ENCODE data around the gene TARS3.

TARS3 gene

DNA sequence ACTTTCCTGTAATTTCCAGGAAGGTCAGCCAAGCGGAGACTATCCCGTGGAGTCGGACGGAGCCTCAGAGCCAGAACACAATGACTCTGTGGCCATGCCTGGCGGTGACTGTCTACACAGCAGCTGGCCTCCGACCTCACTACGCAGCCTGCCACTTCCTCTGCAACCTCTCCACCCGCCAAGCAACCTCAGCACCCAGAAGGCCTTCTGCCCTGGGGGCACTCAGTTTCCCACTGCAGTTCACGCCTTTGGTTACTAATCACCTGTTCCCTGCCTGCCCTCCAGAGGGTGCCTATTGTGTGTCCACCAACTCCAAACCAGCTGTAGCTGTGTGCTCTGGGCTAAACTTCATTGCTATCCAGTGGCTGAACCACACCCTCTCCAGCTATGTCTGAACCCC, 116.1 kb downstream of the TARS3 start:
- Histone ChIP-seq H3K4me1 (ENCODE audit: control insufficient read depth, insufficient read depth, low read length) (no peaks in the 10 kb centered on the region), H3K9me3 (ENCODE audit: control insufficient read depth, insufficient read depth, low read length) (no peaks in the 10 kb centered on the region), H3K27me3 (ENCODE audit: control insufficient read depth, insufficient read depth, low read length) (no peaks in the 10 kb centered on the region), H3K36me3 (ENCODE audit: control insufficient read depth, insufficient read depth, low read length) (no peaks in the 10 kb centered on the region), H3K27ac (ENCODE audit: low read length) (no peak overlapping the region), H3K4me3 (ENCODE audit: low read length) (no peak overlapping the region)
- no peak for DNase-seq (ENCODE audit: low read depth, low spot score)
- no CpG with 5 or more reads among the region's 9 CpGs for WGBS (ENCODE audit: insufficient coverage, insufficient read length)

DNA sequence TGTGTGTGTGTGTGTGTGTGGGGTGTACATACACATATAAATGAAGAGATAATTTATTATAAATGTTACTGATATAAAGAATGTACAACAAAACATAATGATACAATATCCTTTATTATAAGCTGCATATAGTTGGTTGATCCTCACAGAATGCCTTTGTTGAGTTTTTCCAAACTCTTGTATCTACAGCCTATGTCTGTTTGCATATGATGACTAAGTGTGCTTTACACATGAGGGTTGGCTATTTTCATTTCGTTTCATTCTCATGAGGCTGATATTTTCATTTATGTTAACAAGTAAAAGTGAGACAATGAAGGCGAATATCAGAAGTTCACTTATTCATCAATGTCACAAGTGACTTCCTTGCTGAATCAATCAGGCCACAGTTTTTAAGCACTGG, 117.2 kb downstream of the TARS3 start:
- DNase-seq (ENCODE audit: low read depth, low spot score) = no peak
- no peaks in the 10 kb centered on the region for H3K27me3 ChIP-seq (ENCODE audit: control insufficient read depth, insufficient read depth, low read length)
- no peaks in the 10 kb centered on the region for H3K9me3 ChIP-seq (ENCODE audit: control insufficient read depth, insufficient read depth, low read length)
- no peak overlapping the region for H3K27ac ChIP-seq (ENCODE audit: low read length)
- H3K36me3 ChIP-seq (ENCODE audit: control insufficient read depth, insufficient read depth, low read length) = no peaks in the 10 kb centered on the region
- H3K4me1 ChIP-seq (ENCODE audit: control insufficient read depth, insufficient read depth, low read length) = no peaks in the 10 kb centered on the region
- no peak overlapping the region for H3K4me3 ChIP-seq (ENCODE audit: low read length)
- WGBS (ENCODE audit: insufficient coverage, insufficient read length) = no CpG with 5 or more reads among the region's 2 CpGs

DNA sequence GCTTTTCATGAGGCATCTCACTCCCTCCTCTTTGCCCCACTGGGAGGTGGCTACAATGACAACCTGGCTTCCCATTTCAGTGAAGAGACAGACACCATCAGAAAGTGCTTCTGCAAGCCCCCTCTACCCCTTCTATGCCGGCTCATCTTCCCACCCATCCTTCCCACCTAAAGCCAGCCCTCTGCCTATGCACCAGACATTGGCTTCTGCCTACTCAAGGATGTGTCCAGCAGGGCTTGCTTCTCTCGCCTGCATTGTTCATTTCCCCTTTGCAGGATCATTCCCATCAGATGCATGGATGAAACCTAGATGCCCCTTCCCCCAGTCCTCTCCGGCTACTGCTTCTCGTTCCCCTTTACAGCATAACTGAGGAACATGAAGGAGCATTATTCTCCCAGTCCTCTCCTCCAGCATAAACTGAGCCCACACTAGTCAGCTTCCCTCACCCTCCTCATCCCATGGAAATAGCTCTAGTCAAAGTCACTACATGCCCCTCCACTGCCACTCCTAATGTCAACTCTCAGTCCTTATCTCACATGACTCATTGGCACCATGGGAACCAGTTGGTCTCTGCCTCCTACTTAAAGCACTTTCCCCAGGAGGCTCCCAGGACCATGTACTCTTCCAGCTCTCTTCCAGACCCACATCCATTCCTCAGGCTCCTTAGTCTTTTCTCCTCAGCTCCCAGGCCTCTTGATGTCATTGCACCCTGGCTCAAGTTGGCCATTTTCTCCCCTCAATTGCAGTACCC, 120.0 kb downstream of the TARS3 start:
- H3K4me3 ChIP-seq (ENCODE audit: low read length) = no peak overlapping the region
- no peaks in the 10 kb centered on the region for H3K36me3 ChIP-seq (ENCODE audit: control insufficient read depth, insufficient read depth, low read length)
- no peak overlapping the region for H3K27ac ChIP-seq (ENCODE audit: low read length)
- DNase-seq (ENCODE audit: low read depth, low spot score) = no peak
- H3K27me3 ChIP-seq (ENCODE audit: control insufficient read depth, insufficient read depth, low read length) = no peaks in the 10 kb centered on the region
- no peaks in the 10 kb centered on the region for H3K9me3 ChIP-seq (ENCODE audit: control insufficient read depth, insufficient read depth, low read length)
- no CpG with 5 or more reads among the region's 4 CpGs for WGBS (ENCODE audit: insufficient coverage, insufficient read length)
- H3K4me1 ChIP-seq (ENCODE audit: control insufficient read depth, insufficient read depth, low read length) = no peaks in the 10 kb centered on the region
